ENCODE results near the gene MAN1A1. TPM values are rescaled to one million over a fixed set of nuclear protein-coding genes. Genes with fewer than 3 reads are reported as not detected.

MAN1A1 gene
- total RNA-seq, 1 donor, result 33.4 TPM

DNA sequence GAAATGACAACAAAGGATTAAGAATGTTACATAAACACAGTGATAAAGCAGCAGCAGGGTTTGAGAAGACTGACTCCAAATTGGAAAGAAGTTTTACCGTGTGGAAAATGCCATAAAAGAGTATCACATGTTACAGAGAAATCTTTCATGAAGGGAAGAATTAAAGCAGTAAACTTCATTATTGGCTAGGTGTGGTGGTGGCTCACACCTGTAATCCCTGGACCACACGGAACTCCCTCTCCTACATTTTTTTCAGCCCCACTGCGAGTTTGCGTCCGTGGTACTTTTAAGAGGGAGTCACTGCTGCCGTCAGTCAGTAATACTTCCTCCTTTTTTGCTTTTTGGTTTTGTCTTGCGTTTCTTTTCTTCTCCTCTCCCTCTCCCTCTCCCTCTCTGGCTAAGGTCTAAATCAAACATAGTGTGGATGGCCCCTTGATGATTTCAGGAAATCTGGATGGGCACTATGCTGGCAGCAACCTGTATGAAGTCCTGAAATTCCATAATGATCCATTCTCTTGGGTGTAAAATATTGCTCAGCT lies 112.3 kb downstream of the MAN1A1 start:
- no peaks in the 10 kb centered on the region for H3K4me1 ChIP-seq (ENCODE audit: insufficient read depth, low read length)
- H3K27me3 ChIP-seq (ENCODE audit: insufficient read depth, low read length), result no peaks in the 10 kb centered on the region
- no peaks in the 10 kb centered on the region for H3K9me3 ChIP-seq (ENCODE audit: low read depth, low read length)
- H3K4me3 ChIP-seq (ENCODE audit: low read length), result no peak overlapping the region

- no peak overlapping the region for H3K4me3 ChIP-seq (ENCODE audit: low read length)
- no peaks in the 10 kb centered on the region for H3K27me3 ChIP-seq (ENCODE audit: insufficient read depth, low read length)
- no peaks in the 10 kb centered on the region for H3K9me3 ChIP-seq (ENCODE audit: low read depth, low read length)
- H3K4me1 ChIP-seq (ENCODE audit: insufficient read depth, low read length), result no peaks in the 10 kb centered on the region
These were observed 114.6 kb downstream of the MAN1A1 start for GRCh38 chr6:119234941-119235340.

- Histone ChIP-seq H3K27me3 (ENCODE audit: insufficient read depth, low read length) (no peaks in the 10 kb centered on the region), H3K9me3 (ENCODE audit: low read depth, low read length) (no peaks in the 10 kb centered on the region), H3K4me3 (ENCODE audit: low read length) (no peak overlapping the region), H3K4me1 (ENCODE audit: insufficient read depth, low read length) (no peaks in the 10 kb centered on the region)
These were observed 115.1 kb downstream of the MAN1A1 start for GRCh38 chr6:119234457-119234856.

GRCh38 chr6:119233312-119233984 lies 116.1 kb downstream of the MAN1A1 start:
- H3K4me3 ChIP-seq (ENCODE audit: low read length), result no peak overlapping the region

GRCh38 chr6:119231394-119231793 lies 118.2 kb downstream of the MAN1A1 start:
- Histone ChIP-seq H3K4me3 (ENCODE audit: low read length) (no peak overlapping the region), H3K4me1 (ENCODE audit: insufficient read depth, low read length) (no peaks in the 10 kb centered on the region), H3K9me3 (ENCODE audit: low read depth, low read length) (no peaks in the 10 kb centered on the region), H3K27me3 (ENCODE audit: insufficient read depth, low read length) (no peaks in the 10 kb centered on the region)

More at GRCh38 chr6:119233312-119233984, 116.1 kb downstream of the MAN1A1 start:
- no peaks in the 10 kb centered on the region for H3K9me3 ChIP-seq (ENCODE audit: low read depth, low read length)
- no peaks in the 10 kb centered on the region for H3K4me1 ChIP-seq (ENCODE audit: insufficient read depth, low read length)
- no peaks in the 10 kb centered on the region for H3K27me3 ChIP-seq (ENCODE audit: insufficient read depth, low read length)

DNA sequence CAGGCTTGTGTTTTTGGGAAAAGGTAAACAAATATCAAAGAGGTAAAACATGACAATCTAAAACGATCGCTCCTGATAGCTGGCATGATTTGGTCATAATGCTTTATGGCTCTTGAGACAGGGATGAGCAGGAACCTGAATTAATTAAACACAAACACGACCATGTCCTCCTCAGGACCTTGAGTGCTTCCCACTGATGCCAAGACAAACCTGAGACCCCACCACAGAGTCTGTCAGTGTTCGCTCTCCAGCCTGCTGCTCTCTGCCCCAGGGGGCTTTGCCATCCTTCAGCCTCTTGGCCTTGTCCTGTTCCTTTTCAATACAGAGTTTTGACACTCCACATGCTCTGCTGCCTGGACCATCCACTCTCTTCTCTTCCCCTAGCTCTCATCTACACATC lies 119.4 kb downstream of the MAN1A1 start:
- no peaks in the 10 kb centered on the region for H3K9me3 ChIP-seq (ENCODE audit: low read depth, low read length)
- no peaks in the 10 kb centered on the region for H3K4me1 ChIP-seq (ENCODE audit: insufficient read depth, low read length)
- H3K4me3 ChIP-seq (ENCODE audit: low read length), result no peak overlapping the region
- no peaks in the 10 kb centered on the region for H3K27me3 ChIP-seq (ENCODE audit: insufficient read depth, low read length)

GRCh38 chr6:119227377-119227776 lies 122.2 kb downstream of the MAN1A1 start:
- Histone ChIP-seq H3K9me3 (ENCODE audit: low read depth, low read length) (no peaks in the 10 kb centered on the region), H3K4me3 (ENCODE audit: low read length) (no peak overlapping the region), H3K4me1 (ENCODE audit: insufficient read depth, low read length) (no peaks in the 10 kb centered on the region), H3K27me3 (ENCODE audit: insufficient read depth, low read length) (no peaks in the 10 kb centered on the region)

DNA sequence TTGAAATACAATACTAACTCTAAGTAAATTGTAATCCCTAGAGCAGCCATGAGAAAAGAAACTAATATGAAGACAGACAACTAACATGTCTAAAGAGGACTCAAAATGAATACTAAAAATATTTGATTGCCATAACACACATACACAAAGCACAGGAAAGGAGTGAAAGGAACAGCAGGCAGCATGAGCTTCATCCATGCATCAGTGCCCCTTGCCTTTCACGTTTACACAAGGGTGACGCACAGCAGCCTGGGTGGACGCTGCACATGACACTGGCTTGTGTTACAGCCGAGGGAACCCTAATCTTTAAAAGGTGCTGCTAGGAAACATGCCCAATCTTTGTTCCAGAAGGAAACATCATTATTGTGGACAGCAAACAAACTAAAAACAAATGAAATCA lies 123.5 kb downstream of the MAN1A1 start:
- Histone ChIP-seq H3K4me3 (ENCODE audit: low read length) (no peak overlapping the region), H3K27me3 (ENCODE audit: insufficient read depth, low read length) (no peaks in the 10 kb centered on the region), H3K4me1 (ENCODE audit: insufficient read depth, low read length) (no peaks in the 10 kb centered on the region), H3K9me3 (ENCODE audit: low read depth, low read length) (no peaks in the 10 kb centered on the region)

DNA sequence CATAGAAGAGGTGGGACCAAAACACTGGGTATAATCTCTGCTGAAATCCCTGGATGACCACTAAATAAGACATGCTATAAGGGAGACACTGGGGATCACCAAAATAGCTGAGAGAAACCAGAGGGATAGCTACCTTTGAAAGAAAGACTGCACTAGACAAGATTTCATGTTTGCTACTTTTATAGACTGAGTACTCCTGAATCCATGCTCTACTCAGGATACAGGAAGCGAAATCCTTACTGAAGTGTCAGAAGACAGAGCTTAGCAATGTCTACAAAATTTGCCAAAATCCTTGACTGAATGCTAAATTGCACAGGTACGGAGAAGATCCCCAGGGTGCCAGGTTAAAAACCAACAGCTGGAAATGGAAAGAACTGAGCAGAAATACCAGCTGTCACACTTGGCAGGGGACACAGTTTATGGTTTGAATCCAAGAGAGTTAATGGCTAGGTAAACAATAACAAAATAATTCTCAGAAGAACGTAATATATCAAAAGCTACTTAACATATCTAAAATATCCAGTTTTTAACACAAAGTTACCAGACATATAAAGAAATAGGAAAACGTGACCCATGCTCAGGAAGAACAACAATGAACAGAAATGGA lies 125.4 kb downstream of the MAN1A1 start:
- H3K4me3 ChIP-seq (ENCODE audit: low read length), result no peak overlapping the region
- H3K27me3 ChIP-seq (ENCODE audit: insufficient read depth, low read length), result no peaks in the 10 kb centered on the region
- no peaks in the 10 kb centered on the region for H3K9me3 ChIP-seq (ENCODE audit: low read depth, low read length)
- H3K4me1 ChIP-seq (ENCODE audit: insufficient read depth, low read length), result no peaks in the 10 kb centered on the region

GRCh38 chr6:119220452-119220851 lies 129.1 kb downstream of the MAN1A1 start:
- H3K9me3 ChIP-seq (ENCODE audit: low read depth, low read length), result no peaks in the 10 kb centered on the region
- no peak overlapping the region for H3K4me3 ChIP-seq (ENCODE audit: low read length)
- no peaks in the 10 kb centered on the region for H3K27me3 ChIP-seq (ENCODE audit: insufficient read depth, low read length)
- no peaks in the 10 kb centered on the region for H3K4me1 ChIP-seq (ENCODE audit: insufficient read depth, low read length)

DNA sequence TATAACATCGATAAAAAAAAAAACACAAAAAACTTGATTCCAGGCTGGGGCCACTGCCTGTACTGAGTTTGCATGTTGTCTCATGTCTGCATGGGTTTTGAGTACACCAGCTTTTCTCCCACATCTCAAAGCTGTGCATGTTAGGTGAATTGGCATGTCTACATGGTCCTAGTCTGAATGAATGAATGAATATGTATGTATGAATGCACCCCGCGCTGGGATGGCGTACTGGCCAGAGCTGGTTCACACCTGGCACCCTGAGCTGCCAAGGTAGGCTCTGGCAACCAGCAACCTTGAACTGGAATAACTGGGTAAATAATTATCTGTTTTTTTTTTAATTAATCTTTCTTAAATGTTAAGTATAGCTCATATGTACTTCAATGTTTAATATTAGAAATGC lies 131.0 kb downstream of the MAN1A1 start:
- H3K4me1 ChIP-seq (ENCODE audit: insufficient read depth, low read length), result no peaks in the 10 kb centered on the region
- no peak overlapping the region for H3K4me3 ChIP-seq (ENCODE audit: low read length)
- H3K27me3 ChIP-seq (ENCODE audit: insufficient read depth, low read length), result no peaks in the 10 kb centered on the region

GRCh38 chr6:119215885-119216590 lies 133.5 kb downstream of the MAN1A1 start:
- Histone ChIP-seq H3K9me3 (ENCODE audit: low read depth, low read length) (no peaks in the 10 kb centered on the region), H3K27me3 (ENCODE audit: insufficient read depth, low read length) (no peaks in the 10 kb centered on the region), H3K4me3 (ENCODE audit: low read length) (no peak overlapping the region), H3K4me1 (ENCODE audit: insufficient read depth, low read length) (no peaks in the 10 kb centered on the region)

More for the DNA sequence above, 131.0 kb downstream of the MAN1A1 start:
- no peaks in the 10 kb centered on the region for H3K9me3 ChIP-seq (ENCODE audit: low read depth, low read length)

DNA sequence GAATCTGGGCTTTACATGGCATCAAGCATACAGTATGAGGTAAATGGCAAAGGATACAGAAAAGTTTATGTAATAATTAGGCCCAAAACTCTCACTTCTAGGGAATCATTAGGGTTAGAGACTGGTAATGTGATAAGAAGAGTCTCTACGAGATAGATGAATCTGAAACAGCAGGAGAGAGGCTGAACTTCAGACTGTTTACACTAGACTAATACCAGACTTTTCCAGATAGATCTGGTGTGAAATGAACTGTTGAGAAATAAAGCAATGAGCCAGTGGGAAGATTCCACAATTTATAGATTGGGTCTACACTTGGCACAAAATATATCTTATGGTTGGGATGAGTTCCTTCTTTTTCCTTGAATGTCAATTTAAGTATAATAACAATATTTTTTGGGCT lies 134.3 kb downstream of the MAN1A1 start:
- H3K4me1 ChIP-seq (ENCODE audit: insufficient read depth, low read length), result no peaks in the 10 kb centered on the region
- no peak overlapping the region for H3K4me3 ChIP-seq (ENCODE audit: low read length)

DNA sequence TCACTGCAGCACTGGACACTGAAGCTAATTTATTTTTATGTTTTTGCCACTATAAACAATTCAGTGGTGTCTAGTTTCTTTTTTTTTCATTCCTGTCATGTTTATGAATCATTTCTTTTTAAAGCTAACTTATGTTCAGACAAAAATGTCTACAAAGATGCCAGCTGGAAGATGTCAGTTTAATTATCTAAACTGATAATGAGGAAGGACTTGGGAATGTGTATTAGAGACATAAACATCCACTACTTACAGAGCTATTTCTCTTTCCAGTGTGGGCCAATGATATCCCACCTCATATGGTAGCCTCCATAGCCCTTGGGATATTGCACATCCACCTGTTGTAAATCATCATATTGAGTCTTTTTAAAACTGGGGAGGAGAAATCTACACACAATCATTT lies 139.0 kb downstream of the MAN1A1 start:
- peaks cover 4% of the 10 kb centered on the region for H3K4me1 ChIP-seq (ENCODE audit: insufficient read depth, low read length)
- H3K27me3 ChIP-seq (ENCODE audit: insufficient read depth, low read length), result no peaks in the 10 kb centered on the region
- H3K9me3 ChIP-seq (ENCODE audit: low read depth, low read length), result no peaks in the 10 kb centered on the region
- H3K4me3 ChIP-seq (ENCODE audit: low read length), result no peak overlapping the region

More for the DNA sequence above, 134.3 kb downstream of the MAN1A1 start:
- Histone ChIP-seq H3K9me3 (ENCODE audit: low read depth, low read length) (no peaks in the 10 kb centered on the region), H3K27me3 (ENCODE audit: insufficient read depth, low read length) (no peaks in the 10 kb centered on the region)

DNA sequence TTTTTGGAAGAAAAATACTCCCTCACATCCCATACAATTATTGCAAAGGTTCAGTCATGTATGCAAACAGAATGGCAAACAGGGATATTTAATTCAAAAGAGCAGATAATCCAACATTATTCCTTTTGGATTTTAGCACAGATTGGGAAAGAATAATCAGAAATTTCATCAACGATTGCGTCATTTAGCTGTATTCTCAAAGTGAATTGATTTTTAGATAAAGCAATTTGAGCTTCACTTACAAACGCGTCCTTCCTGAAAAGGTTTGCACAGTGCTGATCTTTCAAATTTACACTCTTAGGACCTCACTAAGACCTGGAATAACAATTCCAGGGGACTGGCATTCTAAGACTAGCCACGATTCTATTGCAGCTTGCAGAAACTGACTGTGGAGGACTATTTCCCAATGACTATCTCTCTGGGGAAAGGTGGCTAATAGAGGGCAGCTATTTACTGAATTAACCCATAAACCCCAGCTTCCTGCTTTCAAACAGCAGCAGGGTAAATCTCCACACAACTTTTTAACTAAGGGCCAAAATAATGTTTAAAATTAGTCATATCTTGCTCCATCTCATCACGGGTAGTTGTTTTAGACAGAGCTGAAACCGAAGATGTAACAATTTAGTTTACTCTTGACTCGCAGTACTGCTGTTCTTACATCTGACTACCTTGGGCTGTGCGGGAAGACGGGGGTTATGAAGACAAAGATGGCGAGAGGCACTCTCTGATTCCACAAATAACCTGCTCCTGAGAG lies 139.9 kb downstream of the MAN1A1 start:
- H3K4me1 ChIP-seq (ENCODE audit: insufficient read depth, low read length), result peaks cover 4% of the 10 kb centered on the region
- no peak overlapping the region for H3K4me3 ChIP-seq (ENCODE audit: low read length)

More for the DNA sequence above, 139.9 kb downstream of the MAN1A1 start:
- H3K27me3 ChIP-seq (ENCODE audit: insufficient read depth, low read length), result no peaks in the 10 kb centered on the region
- no peaks in the 10 kb centered on the region for H3K9me3 ChIP-seq (ENCODE audit: low read depth, low read length)

Measured in mononuclear cell (primary cell).